Gastroesophageal sphincter (tissue), 3 donors: ENCODE measurements around the gene RAB7A.

Source experiments
- EP300 ChIP-seq: sonication (generic); formaldehyde crosslinking; IDR thresholded peaks from one replicate; pipeline ENCODE4 v1.6.1; 2017; ENCODE audit warnings: antibody characterized with exemption, mild to moderate bottlenecking
- POLR2A ChIP-seq, 2 donors: fragments of 450-650 bp; IDR thresholded peaks; one replicate each; pipeline ENCODE4 v1.6.1; 2017; ENCODE audit warnings: antibody characterized with exemption in 2 of 2, mild to moderate bottlenecking in 2 of 2, moderate library complexity in 1 of 2
- POLR2AphosphoS5 ChIP-seq: sonication (generic); formaldehyde crosslinking; IDR thresholded peaks from one replicate; pipeline ENCODE4 v1.6.1; 2017; ENCODE audit warnings: antibody characterized with exemption
- TF ChIP-seq, protein P1 (sequence below), 4 experiments: fragments of 200-600 bp in 2 of 4; fragments of 450-650 bp in 2 of 4; sonication (generic) in 1 of 4; IDR thresholded peaks; one replicate each; pipeline ENCODE4 v1.5.1; 2017 to 2019; ENCODE audit warnings: antibody characterized with exemption in 4 of 4, mild to moderate bottlenecking in 2 of 4, moderate library complexity in 2 of 4

DNA sequence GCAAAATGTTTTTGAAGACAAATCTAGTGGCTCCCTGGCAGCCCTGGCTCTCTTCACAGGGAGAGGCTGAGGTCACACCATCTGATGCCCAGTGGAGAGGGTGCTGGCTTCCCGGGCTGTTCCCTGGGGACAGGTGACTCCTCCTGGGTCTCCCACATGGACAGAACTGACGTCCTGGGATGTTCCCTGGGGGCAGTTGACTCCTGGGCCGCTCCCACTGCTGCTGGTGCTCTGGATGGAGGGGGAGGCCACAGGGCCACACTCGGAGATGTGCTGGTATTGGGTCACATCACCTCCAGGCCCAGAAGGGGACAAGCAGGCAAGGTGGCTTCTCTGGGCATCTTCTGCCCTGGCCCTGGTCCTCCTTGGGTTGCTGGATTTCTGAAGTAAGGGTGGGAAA, 125.6 kb downstream of the RAB7A start:
- TF ChIP-seq, protein P1, sequence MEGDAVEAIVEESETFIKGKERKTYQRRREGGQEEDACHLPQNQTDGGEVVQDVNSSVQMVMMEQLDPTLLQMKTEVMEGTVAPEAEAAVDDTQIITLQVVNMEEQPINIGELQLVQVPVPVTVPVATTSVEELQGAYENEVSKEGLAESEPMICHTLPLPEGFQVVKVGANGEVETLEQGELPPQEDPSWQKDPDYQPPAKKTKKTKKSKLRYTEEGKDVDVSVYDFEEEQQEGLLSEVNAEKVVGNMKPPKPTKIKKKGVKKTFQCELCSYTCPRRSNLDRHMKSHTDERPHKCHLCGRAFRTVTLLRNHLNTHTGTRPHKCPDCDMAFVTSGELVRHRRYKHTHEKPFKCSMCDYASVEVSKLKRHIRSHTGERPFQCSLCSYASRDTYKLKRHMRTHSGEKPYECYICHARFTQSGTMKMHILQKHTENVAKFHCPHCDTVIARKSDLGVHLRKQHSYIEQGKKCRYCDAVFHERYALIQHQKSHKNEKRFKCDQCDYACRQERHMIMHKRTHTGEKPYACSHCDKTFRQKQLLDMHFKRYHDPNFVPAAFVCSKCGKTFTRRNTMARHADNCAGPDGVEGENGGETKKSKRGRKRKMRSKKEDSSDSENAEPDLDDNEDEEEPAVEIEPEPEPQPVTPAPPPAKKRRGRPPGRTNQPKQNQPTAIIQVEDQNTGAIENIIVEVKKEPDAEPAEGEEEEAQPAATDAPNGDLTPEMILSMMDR (IDR thresholded peaks at IDR 0.05): no peak
- TF ChIP-seq POLR2A (IDR thresholded peaks at IDR 0.05): no peak
- no peak for TF ChIP-seq EP300
- TF ChIP-seq POLR2AphosphoS5: no peak
